Measurements from ENCODE around the gene PLVAP.

Gene PLVAP

GRCh38 chr19:17312189-17313113, 64.7 kb downstream of the PLVAP start:
- ChIA-PET CTCF (interaction anchor here (0.9 to 1.2 kb wide), 3 partner anchors 9 to 153 kb away, joined by 4 read pairs; partner anchors contain the start of gene ABHD8), POLR2A (interaction anchor here (1.4 to 1.7 kb wide), 2 partner anchors 9 to 14 kb away, joined by 3 to 5 read pairs; no protein-coding TSS in a partner anchor)
- peak overlapping the region; percentile 8; the same call in 1 of the 2 replicates for H3K4me3 ChIP-seq (ENCODE audit: low read depth, low read length)

GRCh38 chr19:17311455-17312188, 65.5 kb downstream of the PLVAP start:
- POLR2A ChIA-PET: interaction anchor here (1.4 to 1.7 kb wide), 2 partner anchors 10 to 15 kb away, joined by 3 to 5 read pairs; no protein-coding TSS in a partner anchor
- no peak for TF ChIP-seq CTCF (IDR thresholded peaks at IDR 0.05; ENCODE audit: insufficient read depth, low read length, missing control alignments)
- DNase-seq (ENCODE audit: low read depth, low spot score): no peak
- CTCF ChIA-PET: interaction anchor here (4.1 kb wide), 1 partner anchor 18 kb away, joined by 18 read pairs; no protein-coding TSS in a partner anchor
- H3K4me3 ChIP-seq (ENCODE audit: low read depth, low read length): peak overlapping the region; percentile 8; the same call in 1 of the 2 replicates

More at GRCh38 chr19:17312189-17313113, 64.7 kb downstream of the PLVAP start:
- DNase-seq (ENCODE audit: low read depth, low spot score): no peak
- no peak for TF ChIP-seq CTCF (IDR thresholded peaks at IDR 0.05; ENCODE audit: insufficient read depth, low read length, missing control alignments)

- DNase-seq (ENCODE audit: low read depth, low spot score): no peak
- POLR2A ChIA-PET: no interaction called here
These were observed 67.1 kb downstream of the PLVAP start for GRCh38 chr19:17309965-17310461.

GRCh38 chr19:17309198-17309964, 67.8 kb downstream of the PLVAP start, which contains the start of gene DDA1:
Gene DDA1, plus strand, starts transcription at chr19:17309563. Its CDS starts 92 bp downstream, at chr19:17309655.
- DNase-seq (ENCODE audit: low read depth, low spot score): peak; percentile 98
- ChIA-PET CTCF (interaction anchor here (1.2 to 4.1 kb wide), 6 partner anchors 16 to 257 kb away, joined by 3 to 18 read pairs (median 3); partner anchors contain the start of gene ANO8), POLR2A (interaction anchor here (0.5 to 0.9 kb wide), 4 partner anchors 12 to 81 kb away, joined by 3 to 6 read pairs (median 4); partner anchors contain the start of gene ANO8)
- peak within 1 kb of the TSS; percentile 95 for H3K4me3 ChIP-seq (ENCODE audit: low read depth, low read length)
- TF ChIP-seq CTCF (IDR thresholded peaks at IDR 0.05; ENCODE audit: insufficient read depth, low read length, missing control alignments): no peak

More at GRCh38 chr19:17309965-17310461, 67.1 kb downstream of the PLVAP start:
- peak overlapping the region; percentile 95 for H3K4me3 ChIP-seq (ENCODE audit: low read depth, low read length)
- no peak for TF ChIP-seq CTCF (IDR thresholded peaks at IDR 0.05; ENCODE audit: insufficient read depth, low read length, missing control alignments)
- CTCF ChIA-PET: interaction anchor here (1.2 to 4.1 kb wide), 3 partner anchors 17 to 82 kb away, joined by 3 to 18 read pairs (median 3); no protein-coding TSS in a partner anchor

GRCh38 chr19:17307876-17308377, 69.2 kb downstream of the PLVAP start:
- TF ChIP-seq CTCF (IDR thresholded peaks at IDR 0.05; ENCODE audit: insufficient read depth, low read length, missing control alignments): no peak
- CTCF ChIA-PET: interaction anchor here (1.0 to 4.1 kb wide), 5 partner anchors 15 to 256 kb away, joined by 3 to 18 read pairs (median 3); partner anchors contain the start of gene ANO8
- POLR2A ChIA-PET: no interaction called here
- H3K4me3 ChIP-seq (ENCODE audit: low read depth, low read length): no peak overlapping the region
- DNase-seq (ENCODE audit: low read depth, low spot score): no peak

All from AG04449 (cell line).